Right lobe of liver (tissue), 6 donors: ENCODE data around the gene HHAT. TPM values are rescaled to one million over a fixed set of nuclear protein-coding genes. Genes with fewer than 3 reads are reported as not detected.

Experiments
- ATAC-seq, 4 donors: fragments of 200-7000 bp; cut with Tn5 transposase; one replicate each; pipeline ENCODE4 v1.9.1; 2020; ENCODE audit warnings: mild to moderate bottlenecking in 4 of 4, moderate library complexity in 4 of 4
- DNase-seq, 3 donors: peaks; one replicate each; pipeline ENCODE4 v3.0.0-alpha.2; 2020
- H3K27ac ChIP-seq, 3 donors: fragments of 200-600 bp; one replicate each; pipeline ENCODE4 v1.8.0; 2022
- H3K27me3 ChIP-seq, 2 donors: fragments of 200-600 bp; one replicate each; pipeline ENCODE4 v1.8.0; 2022
- H3K36me3 ChIP-seq, 4 donors: fragments of 200-600 bp; sonication (generic) in 1 of 4; one replicate each; pipeline versions ENCODE4 v1.5.1 to v1.8.0; 2017 to 2022; ENCODE audit warnings: control low read depth in 1 of 4
- H3K4me1 ChIP-seq, 4 donors: fragments of 200-600 bp; sonication (generic) in 1 of 4; one replicate each; pipeline versions ENCODE4 v1.5.1 to v1.8.0; 2017 to 2022; ENCODE audit warnings: control low read depth in 1 of 4
- H3K4me3 ChIP-seq, 3 donors: fragments of 200-600 bp; one replicate each; pipeline ENCODE4 v1.8.0; 2022
- H3K9me3 ChIP-seq, 4 donors: fragments of 200-600 bp; sonication (generic) in 1 of 4; one replicate each; pipeline versions ENCODE4 v1.5.1 to v1.8.0; 2017 to 2022; ENCODE audit warnings: control low read depth in 1 of 4
- CTCF ChIP-seq, 4 donors: fragments of 200-600 bp in 3 of 4; fragments of 450-650 bp in 1 of 4; IDR thresholded peaks; one replicate each; pipeline versions ENCODE4 v1.5.1 to v1.8.0; 2016 to 2022; ENCODE audit warnings: antibody characterized with exemption in 4 of 4, mild to moderate bottlenecking in 2 of 4
- POLR2A ChIP-seq: fragments of 450-650 bp; IDR thresholded peaks from one replicate; pipeline ENCODE4 v1.6.1; 2017; ENCODE audit warnings: antibody characterized with exemption, mild to moderate bottlenecking
- WGBS: methylation state at CpG from one replicate; pipeline ENCODE4 v1.1.6; 2018; ENCODE audit warnings: low coverage, low lambda C conversion rate; ENCODE audit not compliant: insufficient coverage; ENCODE audit errors: missing lambda C conversion rate; 5-methylcytosine and 5-hydroxymethylcytosine counted together
- intact Hi-C, 2 donors: fragments of 100-400 bp; cut with DNase I; formaldehyde crosslinking; loops; one replicate each; pipeline versions ENCODE4 v1.11.2 to v1.14.1; 2022
- total RNA-seq, 6 experiments: library from RNA; depleted of rRNA in 2 of 6; stranded (reverse); fragments of >200 nt in 2 of 6; fragmentation: NEBNext Ultra II Directional in 3 of 6; extraction: Animal tissue kit (Norgen Biotek cat#: 25700) in 3 of 6; gene quantifications; one replicate each; pipeline versions ENCODE4 v1.1.0 to v1.2.4, GENCODE V29; 2016 to 2023
- donor health status: DM: no; HTN: yes; CAD: no.
- donor health status: DM: no; HTN: no; CAD: no.
- donor health status: DM: no; HTN: no; CAD: no.
- donor health status: DM: no; HTN: yes; CAD: no.
- donor health status: DM: no; HTN: yes; CAD: no.

HHAT gene
- total RNA-seq, 6 experiments from 2014 or later = 2.2 to 4.1 (median 2.7) TPM

GRCh38 chr1:210541680-210542358 lies 213.1 kb downstream of the HHAT start:
- intact Hi-C loops = no loop called here
- no peak overlapping the region for H3K4me3 ChIP-seq
- H3K27me3 ChIP-seq = no peaks in the 10 kb centered on the region
- no peaks in the 10 kb centered on the region for H3K9me3 ChIP-seq
- TF ChIP-seq POLR2A = no peak
- TF ChIP-seq CTCF (IDR thresholded peaks at IDR 0.05) = no peak
- H3K36me3 ChIP-seq = no peaks in the 10 kb centered on the region
- ATAC-seq = no peak
- no peak for DNase-seq
- H3K27ac ChIP-seq = no peak overlapping the region
- no peaks in the 10 kb centered on the region for H3K4me1 ChIP-seq
- 74% methylated on average over 6 of the region's 6 CpGs for WGBS

- ATAC-seq (no peak), DNase-seq (no peak)
- Histone ChIP-seq H3K4me1 (no peaks in the 10 kb centered on the region), H3K27ac (no peak overlapping the region), H3K9me3 (no peaks in the 10 kb centered on the region), H3K27me3 (no peaks in the 10 kb centered on the region), H3K4me3 (no peak overlapping the region), H3K36me3 (no peaks in the 10 kb centered on the region)
- intact Hi-C loops = no loop called here
- no peak for TF ChIP-seq POLR2A
- no peak for TF ChIP-seq CTCF (IDR thresholded peaks at IDR 0.05)
- 88% methylated on average over 5 of the region's 5 CpGs for WGBS
These were observed 223.2 kb downstream of the HHAT start for GRCh38 chr1:210551899-210552298.

GRCh38 chr1:210553711-210554110 lies 225.0 kb downstream of the HHAT start:
- Histone ChIP-seq H3K4me3 (no peak overlapping the region), H3K27me3 (no peaks in the 10 kb centered on the region), H3K4me1 (peaks cover 0 to 4% (median 0%) of the 10 kb centered on the region in 4 donors), H3K27ac (no peak overlapping the region), H3K36me3 (no peaks in the 10 kb centered on the region), H3K9me3 (no peaks in the 10 kb centered on the region)
- DNase-seq = no peak
- TF ChIP-seq CTCF (IDR thresholded peaks at IDR 0.05) (no peak), POLR2A (no peak)
- intact Hi-C loops = no loop called here
- no peak for ATAC-seq
- 79% methylated on average over 5 of the region's 5 CpGs for WGBS

GRCh38 chr1:210554382-210554781 lies 225.7 kb downstream of the HHAT start:
- DNase-seq (no peak), ATAC-seq (no peak)
- 100% methylated on average over 5 of the region's 5 CpGs for WGBS
- intact Hi-C loops = no loop called here
- H3K27me3 ChIP-seq = no peaks in the 10 kb centered on the region
- H3K4me1 ChIP-seq = peaks cover 0 to 5% (median 0%) of the 10 kb centered on the region in 4 donors
- H3K27ac ChIP-seq = no peak overlapping the region
- H3K4me3 ChIP-seq = no peak overlapping the region
- TF ChIP-seq POLR2A (no peak), CTCF (IDR thresholded peaks at IDR 0.05) (no peak)
- H3K9me3 ChIP-seq = no peaks in the 10 kb centered on the region
- H3K36me3 ChIP-seq = no peaks in the 10 kb centered on the region
